ENCODE measurements around the gene HTRA1. TPM values are rescaled to one million over a fixed set of nuclear protein-coding genes. Genes with fewer than 3 reads are reported as not detected.

The HTRA1 gene
- polyA plus RNA-seq, 6 donors from 2014 or later, result not detected

- Mint-ChIP-seq H3K27me3 (peaks cover 21 to 38% (median 28%) of the 10 kb centered on the region in 3 donors), H3K4me3 (no peak overlapping the region), H3K27ac (peak overlapping the region in 1 of 6 donors; percentile 72), H3K9me3 (peaks cover 0 to 5% (median 0%) of the 10 kb centered on the region in 7 donors), H3K4me1 (no peaks in the 10 kb centered on the region), H3K36me3 (no peaks in the 10 kb centered on the region)
- no peak for ATAC-seq (ENCODE audit: low read depth in 2 of 2)
- no peak for DNase-seq
Observed at GRCh38 chr10:122526892-122527291, 65.5 kb downstream of the HTRA1 start.

DNA sequence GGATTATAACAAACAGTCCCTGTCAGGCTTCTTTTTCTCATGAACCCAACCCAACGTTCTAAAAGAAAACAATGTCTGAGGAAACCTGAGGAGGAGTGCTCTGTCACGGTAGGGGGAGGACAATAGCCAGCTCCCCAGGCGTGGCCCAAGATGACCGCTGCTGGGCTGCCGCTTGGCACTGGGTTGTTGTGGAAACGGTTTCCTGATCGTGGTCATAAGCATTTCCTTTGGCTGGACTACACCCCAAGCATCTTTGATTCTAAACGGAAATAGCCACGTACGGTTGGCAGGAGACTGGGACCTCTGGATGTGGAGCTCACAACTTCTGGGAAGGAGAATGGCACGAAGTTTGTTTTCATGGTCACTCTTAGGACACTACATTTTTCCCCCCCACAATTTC is 68.8 kb downstream of the HTRA1 start:
- Mint-ChIP-seq H3K27ac (no peak overlapping the region), H3K36me3 (no peaks in the 10 kb centered on the region), H3K27me3 (peaks cover 13 to 34% (median 33%) of the 10 kb centered on the region in 3 donors), H3K4me3 (no peak overlapping the region), H3K4me1 (no peaks in the 10 kb centered on the region), H3K9me3 (peaks cover 0 to 2% (median 0%) of the 10 kb centered on the region in 7 donors)
- ATAC-seq (ENCODE audit: low read depth in 2 of 2), result no peak
- no peak for DNase-seq

- Mint-ChIP-seq H3K4me3 (no peak overlapping the region), H3K36me3 (no peaks in the 10 kb centered on the region), H3K27me3 (peaks cover 23 to 40% (median 36%) of the 10 kb centered on the region in 3 donors), H3K9me3 (peaks cover 0 to 2% (median 0%) of the 10 kb centered on the region in 7 donors), H3K27ac (no peak overlapping the region), H3K4me1 (no peaks in the 10 kb centered on the region)
- ATAC-seq (ENCODE audit: low read depth in 2 of 2) (no peak), DNase-seq (no peak)
Observed at GRCh38 chr10:122531261-122531660, 69.9 kb downstream of the HTRA1 start.

GRCh38 chr10:122531939-122532338 is 70.6 kb downstream of the HTRA1 start:
- H3K4me1 Mint-ChIP-seq, result no peaks in the 10 kb centered on the region
- H3K27me3 Mint-ChIP-seq, result peaks cover 23 to 40% (median 40%) of the 10 kb centered on the region in 3 donors
- ATAC-seq (ENCODE audit: low read depth in 2 of 2) (no peak), DNase-seq (no peak)
- no peaks in the 10 kb centered on the region for H3K36me3 Mint-ChIP-seq
- peaks cover 0 to 6% (median 0%) of the 10 kb centered on the region in 7 donors for H3K9me3 Mint-ChIP-seq
- H3K4me3 Mint-ChIP-seq, result no peak overlapping the region
- no peak overlapping the region for H3K27ac Mint-ChIP-seq

DNA sequence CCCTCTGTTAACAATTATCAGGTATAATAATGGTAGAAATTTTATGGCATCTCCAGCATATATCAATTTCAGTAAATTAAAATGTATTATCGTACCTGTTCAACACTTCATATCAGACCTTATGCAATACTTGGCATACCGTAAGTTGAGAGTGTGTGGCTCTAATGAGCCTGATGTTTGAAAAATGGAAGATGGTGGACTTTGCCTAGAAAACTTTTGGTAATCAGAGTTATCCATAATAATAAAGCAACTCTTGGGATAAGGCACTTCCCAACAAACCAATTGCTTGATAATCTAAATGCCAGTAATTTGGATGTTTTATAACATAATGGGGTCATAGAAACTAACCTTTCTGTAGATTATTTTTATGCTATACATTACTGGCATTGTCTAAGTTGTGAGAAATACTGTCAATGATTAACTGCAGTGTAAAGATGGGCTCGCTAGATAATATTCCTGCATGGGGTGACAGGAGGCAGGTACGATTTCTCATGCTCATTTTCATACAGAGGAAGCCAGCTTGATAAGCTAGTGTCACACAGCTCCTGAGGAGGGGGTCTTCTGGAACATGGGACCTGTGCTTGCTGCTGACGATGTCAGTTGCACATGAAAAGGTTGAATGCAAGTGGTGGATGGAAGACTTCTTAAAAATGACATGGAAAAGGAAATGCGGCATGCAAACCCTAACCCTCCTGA is 71.4 kb downstream of the HTRA1 start:
- no peak for DNase-seq
- H3K4me3 Mint-ChIP-seq, result no peak overlapping the region
- peaks cover 24 to 36% (median 34%) of the 10 kb centered on the region in 3 donors for H3K27me3 Mint-ChIP-seq
- H3K36me3 Mint-ChIP-seq, result no peaks in the 10 kb centered on the region
- H3K9me3 Mint-ChIP-seq, result peaks cover 0 to 11% (median 0%) of the 10 kb centered on the region in 7 donors
- no peak for ATAC-seq (ENCODE audit: low read depth in 2 of 2)
- H3K4me1 Mint-ChIP-seq, result no peaks in the 10 kb centered on the region
- H3K27ac Mint-ChIP-seq, result peak overlapping the region in 1 of 6 donors; percentile 29

DNA sequence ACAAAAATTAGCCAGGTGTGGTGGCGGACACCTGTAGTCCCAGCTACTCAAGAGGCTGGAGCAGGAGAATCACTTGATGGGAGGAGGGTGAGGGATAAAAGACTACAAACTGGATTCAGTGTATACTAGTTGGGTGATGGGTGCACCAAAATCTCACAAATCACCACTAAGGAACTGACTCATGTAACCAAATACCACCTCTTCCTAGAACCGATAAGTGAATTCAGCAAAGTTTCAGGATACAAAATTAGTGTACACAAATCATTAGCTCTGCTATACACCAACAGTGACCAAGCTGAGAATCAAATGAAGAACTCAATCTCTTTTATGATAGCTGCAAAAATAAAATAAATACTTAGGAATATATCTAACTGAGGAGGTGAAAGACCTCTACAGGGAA is 76.2 kb downstream of the HTRA1 start:
- Mint-ChIP-seq H3K27me3 (peaks cover 25 to 40% (median 39%) of the 10 kb centered on the region in 3 donors), H3K4me3 (no peak overlapping the region), H3K9me3 (peaks cover 0 to 11% (median 0%) of the 10 kb centered on the region in 7 donors), H3K36me3 (no peaks in the 10 kb centered on the region), H3K27ac (no peak overlapping the region), H3K4me1 (peaks cover 0 to 3% (median 0%) of the 10 kb centered on the region in 3 donors)
- DNase-seq (no peak), ATAC-seq (ENCODE audit: low read depth in 2 of 2) (no peak)

- Mint-ChIP-seq H3K9me3 (peaks cover 0 to 9% (median 0%) of the 10 kb centered on the region in 7 donors), H3K4me1 (peaks cover 0 to 3% (median 0%) of the 10 kb centered on the region in 3 donors), H3K36me3 (no peaks in the 10 kb centered on the region), H3K27me3 (peaks cover 38 to 56% (median 49%) of the 10 kb centered on the region in 3 donors), H3K27ac (no peak overlapping the region), H3K4me3 (no peak overlapping the region)
- DNase-seq (no peak), ATAC-seq (ENCODE audit: low read depth in 2 of 2) (no peak)
Observed at GRCh38 chr10:122541541-122542002, 80.2 kb downstream of the HTRA1 start.

DNA sequence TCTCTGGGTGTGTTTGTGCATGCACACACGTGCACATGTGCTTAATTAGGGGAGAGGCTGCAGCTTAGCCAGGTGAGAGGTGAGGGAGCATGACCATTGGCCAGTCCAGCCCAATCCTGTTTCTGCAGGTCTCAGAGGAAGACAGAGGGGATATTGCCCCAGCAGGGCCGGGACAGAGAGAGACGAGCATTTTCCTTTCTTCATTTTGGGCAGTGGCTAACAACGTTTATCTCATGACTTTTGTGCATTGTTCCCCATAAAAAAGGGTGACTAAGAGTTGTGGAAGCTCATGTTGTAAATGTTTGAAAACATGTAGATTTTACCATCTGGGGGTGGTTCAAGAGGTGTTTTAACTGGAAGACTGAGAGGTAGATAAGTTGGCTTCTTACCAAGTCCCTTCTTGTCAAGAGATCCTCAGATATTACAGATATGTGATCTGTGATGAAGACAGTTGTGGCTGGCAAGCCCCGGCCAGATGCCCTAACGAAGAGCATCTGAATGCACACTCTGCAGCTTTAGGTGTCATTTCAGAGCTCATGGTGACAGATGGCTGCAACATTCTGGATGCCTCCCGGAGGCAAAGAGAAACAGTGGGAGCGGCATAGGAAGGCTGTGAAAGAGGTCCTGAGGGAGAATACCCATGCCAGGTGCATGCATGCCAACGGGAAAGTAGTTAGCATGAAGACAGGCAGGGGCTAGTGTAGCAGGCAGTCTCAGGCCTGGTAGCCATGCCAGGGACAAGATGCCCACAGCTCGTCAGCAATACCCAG is 82.5 kb downstream of the HTRA1 start:
- ATAC-seq (ENCODE audit: low read depth in 2 of 2) (no peak), DNase-seq (no peak)
- Mint-ChIP-seq H3K4me3 (peak overlapping the region in 1 of 8 donors; percentile 54), H3K9me3 (peaks cover 0 to 4% (median 0%) of the 10 kb centered on the region in 7 donors), H3K27me3 (peaks cover 29 to 56% (median 42%) of the 10 kb centered on the region in 3 donors), H3K4me1 (peaks cover 0 to 3% (median 0%) of the 10 kb centered on the region in 3 donors), H3K27ac (peak overlapping the region in 1 of 6 donors; percentile 62), H3K36me3 (no peaks in the 10 kb centered on the region)

- ATAC-seq (ENCODE audit: low read depth in 2 of 2), result no peak
- Mint-ChIP-seq H3K36me3 (no peaks in the 10 kb centered on the region), H3K4me1 (peaks cover 0 to 3% (median 0%) of the 10 kb centered on the region in 3 donors)
Observed at GRCh38 chr10:122544493-122544892, 83.1 kb downstream of the HTRA1 start.

GRCh38 chr10:122546242-122546641 is 84.9 kb downstream of the HTRA1 start:
- no peaks in the 10 kb centered on the region for H3K9me3 Mint-ChIP-seq
- ATAC-seq (ENCODE audit: low read depth in 2 of 2) (no peak), DNase-seq (no peak)
- H3K36me3 Mint-ChIP-seq, result no peaks in the 10 kb centered on the region
- no peak overlapping the region for H3K4me3 Mint-ChIP-seq
- peaks cover 25 to 46% (median 31%) of the 10 kb centered on the region in 3 donors for H3K27me3 Mint-ChIP-seq
- H3K4me1 Mint-ChIP-seq, result peaks cover 0 to 3% (median 0%) of the 10 kb centered on the region in 3 donors
- no peak overlapping the region for H3K27ac Mint-ChIP-seq

More at GRCh38 chr10:122544493-122544892, 83.1 kb downstream of the HTRA1 start:
- Mint-ChIP-seq H3K27me3 (peaks cover 29 to 56% (median 36%) of the 10 kb centered on the region in 3 donors), H3K9me3 (peaks cover 0 to 4% (median 0%) of the 10 kb centered on the region in 7 donors), H3K4me3 (no peak overlapping the region), H3K27ac (peak overlapping the region in 1 of 6 donors; percentile 57)
- no peak for DNase-seq

DNA sequence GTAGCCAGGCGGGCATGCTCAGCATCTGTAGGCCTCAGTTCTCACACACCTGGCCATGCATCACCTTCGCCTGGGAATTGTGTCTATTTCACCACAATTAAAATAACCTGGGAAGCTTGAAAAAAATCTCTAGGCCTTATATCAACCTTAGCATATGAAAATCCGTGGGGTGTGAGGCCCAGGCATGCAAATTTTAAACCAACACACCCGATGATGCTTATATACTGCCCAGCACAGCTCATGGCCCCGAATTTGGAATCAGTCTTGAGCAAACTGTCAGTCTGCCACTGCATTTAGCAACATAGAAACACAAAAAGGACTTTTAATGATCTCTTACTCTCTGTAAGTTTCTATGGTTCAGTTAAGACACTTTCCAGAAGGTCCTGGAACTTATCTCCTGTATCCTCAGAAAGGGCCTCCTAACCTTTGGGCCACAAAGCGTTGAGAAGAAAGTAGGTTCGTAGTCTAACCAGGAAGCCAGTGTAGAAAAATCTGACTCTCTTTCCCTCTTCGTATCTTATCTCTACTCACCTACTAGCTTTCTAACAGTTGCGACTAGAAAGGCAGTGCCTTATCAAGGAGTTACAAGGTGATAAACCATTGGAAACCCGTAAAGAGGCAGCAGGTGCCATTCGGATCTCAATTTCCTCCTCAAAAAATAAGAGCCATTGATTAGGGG is 87.2 kb downstream of the HTRA1 start:
- ATAC-seq (ENCODE audit: low read depth in 2 of 2), result no peak
- H3K4me1 Mint-ChIP-seq, result no peaks in the 10 kb centered on the region
- peaks cover 22 to 46% (median 26%) of the 10 kb centered on the region in 3 donors for H3K27me3 Mint-ChIP-seq
- H3K36me3 Mint-ChIP-seq, result no peaks in the 10 kb centered on the region
- H3K27ac Mint-ChIP-seq, result no peak overlapping the region
- no peaks in the 10 kb centered on the region for H3K9me3 Mint-ChIP-seq
- no peak overlapping the region for H3K4me3 Mint-ChIP-seq
- no peak for DNase-seq

- H3K4me1 Mint-ChIP-seq, result no peaks in the 10 kb centered on the region
- H3K27me3 Mint-ChIP-seq, result peaks cover 13 to 38% (median 24%) of the 10 kb centered on the region in 3 donors
- H3K9me3 Mint-ChIP-seq, result no peaks in the 10 kb centered on the region
- ATAC-seq (ENCODE audit: low read depth in 2 of 2) (no peak), DNase-seq (no peak)
- no peak overlapping the region for H3K4me3 Mint-ChIP-seq
- H3K27ac Mint-ChIP-seq, result no peak overlapping the region
- H3K36me3 Mint-ChIP-seq, result no peaks in the 10 kb centered on the region
Observed at GRCh38 chr10:122549636-122550035, 88.3 kb downstream of the HTRA1 start.

GRCh38 chr10:122550427-122550826 is 89.1 kb downstream of the HTRA1 start:
- Mint-ChIP-seq H3K36me3 (no peaks in the 10 kb centered on the region), H3K9me3 (no peaks in the 10 kb centered on the region), H3K4me3 (no peak overlapping the region), H3K27ac (no peak overlapping the region), H3K4me1 (no peaks in the 10 kb centered on the region), H3K27me3 (peaks cover 18 to 41% (median 31%) of the 10 kb centered on the region in 3 donors)
- DNase-seq (no peak), ATAC-seq (ENCODE audit: low read depth in 2 of 2) (no peak)

Data from naive B cell (primary cell).